GM12878 (cell line): ENCODE data around the gene PGRMC2. TPM values are rescaled to one million over a fixed set of nuclear protein-coding genes. Genes with fewer than 3 reads are reported as not detected.

Source experiments
- ATAC-seq: fragments of 200-7000 bp; cut with Tn5 transposase; 3 replicates; pipeline ENCODE4 v1.9.1; 2020; ENCODE audit warnings: mild to moderate bottlenecking, moderate library complexity
- BruUV-seq: library from RNA; stranded (reverse); fragments of 400-500 nt; replicated peaks from 2 replicates; lab custom pipeline; 2021; lab: Mats Ljungman, UMichigan
- CTCF ChIA-PET: fragments of 300-600 bp; sonication (Branson Sonifier 250); formaldehyde crosslinking; extraction: SDS; loops from one replicate; lab custom pipeline; 2021; ENCODE audit warnings: inconsistent platforms; lab: Yijun Ruan, JAX
- POLR2A ChIA-PET: fragments of 350-600 bp; formaldehyde crosslinking; extraction: SDS; loops from one replicate; lab custom pipeline; 2021; ENCODE audit warnings: inconsistent platforms; lab: Charles Lee
- RAD21 ChIA-PET: fragments of 300-600 bp; sonication (Branson Sonifier 250); formaldehyde crosslinking; loops from one replicate; lab custom pipeline; 2023; ENCODE audit warnings: antibody characterized with exemption; ENCODE audit not compliant: unreplicated experiment; lab: Charles Lee
- SMC1A ChIA-PET: fragments of 300-600 bp; sonication (Branson Sonifier 250); formaldehyde crosslinking; loops from one replicate; lab custom pipeline; 2023; ENCODE audit not compliant: unreplicated experiment, uncharacterized antibody; lab: Charles Lee
- DNase-seq: peaks from one replicate; pipeline ENCODE4 v3.0.0-alpha.2; 2011; ENCODE audit warnings: low read depth, low spot score
- FAIRE-seq: peaks from 3 replicates; lab custom pipeline; 2011; peaks lifted over from hg19 to GRCh38; lab: Jason Lieb, UNC
- H2AFZ ChIP-seq: 2 replicates; pipeline ENCODE4 v1.6.0; 2011; ENCODE audit warnings: low read depth, low read length, control low read depth; ENCODE audit not compliant: control insufficient read depth
- H3K27ac ChIP-seq: 2 replicates; pipeline ENCODE4 v1.5.1; 2011; ENCODE audit warnings: control low read depth; ENCODE audit not compliant: control insufficient read depth, insufficient read depth
- H3K27me3 ChIP-seq, 2 experiments: replicated peaks in 1 of 2; 2 replicates each; pipeline versions ENCODE4 v1.6.0 to v1.6.1; 2011; ENCODE audit warnings: low read length in 1 of 2; ENCODE audit not compliant: control insufficient read depth in 2 of 2, insufficient read depth in 2 of 2
- H3K36me3 ChIP-seq, 2 experiments: 2 replicates each; pipeline ENCODE4 v1.5.1; 2011; ENCODE audit warnings: low read length in 1 of 2; ENCODE audit not compliant: control insufficient read depth in 2 of 2, insufficient read depth in 2 of 2
- H3K4me1 ChIP-seq: 2 replicates; pipeline ENCODE4 v1.6.1; 2011; ENCODE audit warnings: mild to moderate bottlenecking, low read length, moderate library complexity, mixed read lengths; ENCODE audit not compliant: control insufficient read depth, insufficient read depth
- H3K4me2 ChIP-seq: 2 replicates; pipeline ENCODE4 v1.6.0; 2011; ENCODE audit warnings: control low read depth; ENCODE audit not compliant: control insufficient read depth, insufficient read depth
- H3K4me3 ChIP-seq: fragments of 200-600 bp; sonication (generic); 2 replicates; pipeline ENCODE4 v1.5.1; 2016
- H3K79me2 ChIP-seq: 2 replicates; pipeline ENCODE4 v1.6.0; 2011; ENCODE audit warnings: low read length; ENCODE audit not compliant: control insufficient read depth, insufficient read depth
- H3K9ac ChIP-seq: 2 replicates; pipeline ENCODE4 v1.8.0; 2011; ENCODE audit warnings: low read length, control low read depth, mixed read lengths; ENCODE audit not compliant: control insufficient read depth, insufficient read depth
- H3K9me3 ChIP-seq: replicated peaks from 3 replicates; pipeline ENCODE4 v1.5.1; 2011; ENCODE audit warnings: mild to moderate bottlenecking, low read length; ENCODE audit not compliant: control insufficient read depth, insufficient read depth
- H4K20me1 ChIP-seq: 2 replicates; pipeline ENCODE4 v1.6.0; 2011; ENCODE audit not compliant: control insufficient read depth, insufficient read depth
- FOXK2 ChIP-seq: fragments of 450-650 bp; IDR thresholded peaks from 2 replicates; pipeline ENCODE4 v1.6.1; 2017; ENCODE audit warnings: mild to moderate bottlenecking, moderate library complexity
- POLR2AphosphoS2 ChIP-seq: IDR thresholded peaks from 2 replicates; pipeline ENCODE4 v1.6.1; 2011; ENCODE audit warnings: low read depth, mild to moderate bottlenecking, low read length, improper control_type of control experiment, moderate library complexity
- SPI1 ChIP-seq: IDR thresholded peaks from 2 replicates; pipeline ENCODE4 v1.6.1; 2011; ENCODE audit warnings: low read depth, mild to moderate bottlenecking, low read length, moderate library complexity, borderline replicate concordance; ENCODE audit not compliant: insufficient read depth
- WGBS: methylation state at CpG from one replicate; pipeline ENCODE4 v1.1.6; 2016; ENCODE audit warnings: low lambda C conversion rate; ENCODE audit not compliant: insufficient replicate concordance, insufficient coverage; ENCODE audit errors: missing lambda C conversion rate; 5-methylcytosine and 5-hydroxymethylcytosine counted together
- in situ Hi-C: fragments of 300-500 bp; cut with MboI; formaldehyde crosslinking; loops from 9 replicates; pipeline ENCODE4 v1.14.3; 2018; ENCODE audit warnings: mixed read lengths
- intact Hi-C: fragments of 100-400 bp; cut with micrococcal nuclease; formaldehyde crosslinking; loops from one replicate; pipeline ENCODE4 v1.14.2; 2022; ENCODE audit not compliant: unreplicated experiment
- polyA plus RNA-seq, 11 experiments: library from polyadenylated mRNA; depleted of rRNA in 4 of 11; unstranded in 6 of 11; stranded (reverse) in 5 of 11; fragments of >200 nt; fragmentation: Nextera tagmentation in 4 of 11; fragmentation: Illumina TruSeq in 1 of 11; extraction: Ambion mirVana in 4 of 11; extraction: Trizol in 1 of 11; gene quantifications; 1 replicate in 1 of 11; 2 replicates in 10 of 11; pipeline versions ENCODE4 v1.2.1 to v1.2.3, GENCODE V29; 2011 to 2016; ENCODE audit warnings: inconsistent platforms in 2 of 11, missing spikeins in 2 of 11, low read depth in 1 of 11
- total RNA-seq, 4 experiments: library from RNA; depleted of rRNA in 3 of 4; stranded (reverse); fragments of >200 nt in 3 of 4; fragmentation: Illumina TruSeq in 1 of 4; extraction: Trizol in 1 of 4; gene quantifications; 2 replicates each; pipeline versions ENCODE4 v1.2.1 to v1.2.3, GENCODE V29; 2013 to 2021
- TF ChIP-seq, protein P1 (sequence below): fragments of 450-650 bp; IDR thresholded peaks from 2 replicates; pipeline ENCODE4 v1.6.1; 2014; ENCODE audit warnings: mild to moderate bottlenecking
- TF ChIP-seq, protein P2 (sequence below), 3 experiments: IDR thresholded peaks in 2 of 3; conservative IDR thresholded peaks in 1 of 3; 2 replicates each; pipeline ENCODE4 v1.5.1; 2011; ENCODE audit warnings: low read depth in 3 of 3, low read length in 3 of 3, mild to moderate bottlenecking in 3 of 3, control low read depth in 2 of 3, moderate library complexity in 2 of 3, inconsistent platforms in 1 of 3, mixed read lengths in 1 of 3; ENCODE audit not compliant: control insufficient read depth in 2 of 3, insufficient read depth in 1 of 3; ENCODE audit errors: extremely low read depth in 1 of 3

Gene PGRMC2
- total and polyA plus RNA-seq, 10 of the 15 experiments (the other 5 are each of a cell fraction or from before 2014, with no cell fraction given), result 6.3 to 38.4 (median 12.0) TPM

DNA sequence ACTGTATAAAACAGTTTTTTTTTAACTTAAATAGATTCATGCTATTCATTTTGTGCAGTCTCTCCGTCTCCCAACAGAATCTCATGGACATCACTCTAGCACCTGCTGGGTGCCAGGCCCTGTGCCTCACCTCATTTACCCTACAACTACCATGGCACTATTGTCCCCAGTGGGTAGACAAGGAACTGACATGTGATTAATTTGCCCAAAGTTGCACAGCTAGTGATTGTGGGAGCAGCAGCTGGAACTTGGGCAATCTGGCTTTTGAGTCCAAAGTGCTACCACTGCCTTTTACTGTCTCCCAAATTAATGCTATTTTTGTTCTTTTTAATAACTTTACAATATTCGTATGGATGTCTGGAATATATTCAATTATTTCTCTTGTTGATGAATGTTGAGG is 11.2 kb upstream of the PGRMC2 start:
- Histone ChIP-seq H3K4me2 (no peak overlapping the region), H2AFZ (no peak overlapping the region), H3K36me3 (no peaks in the 10 kb centered on the region), H3K27ac (no peak overlapping the region), H3K4me3 (no peak overlapping the region), H3K4me1 (no peaks in the 10 kb centered on the region), H3K27me3 (no peaks in the 10 kb centered on the region), H3K9me3 (no peaks in the 10 kb centered on the region), H3K9ac (no peak overlapping the region), H4K20me1 (no peaks in the 10 kb centered on the region), H3K79me2 (no peaks in the 10 kb centered on the region)
- ChIA-PET RAD21 (no interaction called here), CTCF (no interaction called here), POLR2A (no interaction called here), SMC1A (interaction anchor here (0.6 kb wide), 1 partner anchor 147 kb away, joined by 3 read pairs; no protein-coding TSS in a partner anchor)
- no peak for DNase-seq
- in situ Hi-C loops, result no loop called here
- peak; percentile 88 for ATAC-seq
- WGBS, result 61% methylated on average over 2 of the region's 2 CpGs
- FAIRE-seq, result no peak
- no TSS peak for BruUV-seq
- intact Hi-C loops, result no loop called here
- TF ChIP-seq SPI1 (no peak), FOXK2 (no peak), POLR2AphosphoS2 (no peak)
- TF ChIP-seq, protein P1, sequence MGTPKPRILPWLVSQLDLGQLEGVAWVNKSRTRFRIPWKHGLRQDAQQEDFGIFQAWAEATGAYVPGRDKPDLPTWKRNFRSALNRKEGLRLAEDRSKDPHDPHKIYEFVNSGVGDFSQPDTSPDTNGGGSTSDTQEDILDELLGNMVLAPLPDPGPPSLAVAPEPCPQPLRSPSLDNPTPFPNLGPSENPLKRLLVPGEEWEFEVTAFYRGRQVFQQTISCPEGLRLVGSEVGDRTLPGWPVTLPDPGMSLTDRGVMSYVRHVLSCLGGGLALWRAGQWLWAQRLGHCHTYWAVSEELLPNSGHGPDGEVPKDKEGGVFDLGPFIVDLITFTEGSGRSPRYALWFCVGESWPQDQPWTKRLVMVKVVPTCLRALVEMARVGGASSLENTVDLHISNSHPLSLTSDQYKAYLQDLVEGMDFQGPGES, result no peak
- TF ChIP-seq, protein P2, sequence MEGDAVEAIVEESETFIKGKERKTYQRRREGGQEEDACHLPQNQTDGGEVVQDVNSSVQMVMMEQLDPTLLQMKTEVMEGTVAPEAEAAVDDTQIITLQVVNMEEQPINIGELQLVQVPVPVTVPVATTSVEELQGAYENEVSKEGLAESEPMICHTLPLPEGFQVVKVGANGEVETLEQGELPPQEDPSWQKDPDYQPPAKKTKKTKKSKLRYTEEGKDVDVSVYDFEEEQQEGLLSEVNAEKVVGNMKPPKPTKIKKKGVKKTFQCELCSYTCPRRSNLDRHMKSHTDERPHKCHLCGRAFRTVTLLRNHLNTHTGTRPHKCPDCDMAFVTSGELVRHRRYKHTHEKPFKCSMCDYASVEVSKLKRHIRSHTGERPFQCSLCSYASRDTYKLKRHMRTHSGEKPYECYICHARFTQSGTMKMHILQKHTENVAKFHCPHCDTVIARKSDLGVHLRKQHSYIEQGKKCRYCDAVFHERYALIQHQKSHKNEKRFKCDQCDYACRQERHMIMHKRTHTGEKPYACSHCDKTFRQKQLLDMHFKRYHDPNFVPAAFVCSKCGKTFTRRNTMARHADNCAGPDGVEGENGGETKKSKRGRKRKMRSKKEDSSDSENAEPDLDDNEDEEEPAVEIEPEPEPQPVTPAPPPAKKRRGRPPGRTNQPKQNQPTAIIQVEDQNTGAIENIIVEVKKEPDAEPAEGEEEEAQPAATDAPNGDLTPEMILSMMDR (IDR thresholded peaks at IDR 0.05 in 2 of 3, conservative IDR thresholded peaks at IDR 0.05 in 1 of 3; ENCODE audit: control insufficient read depth in 2 of 3, extremely low read depth in 1 of 3, insufficient read depth in 1 of 3, low read depth in 3 of 3, low read length in 3 of 3), result peak in 1 of 3 experiments; percentile 22; a peak in 1 of 6 replicates
